Fibroblast of peridontal ligament (primary cell): ENCODE measurements around the gene UBXN6.
A peak's percentile ranks its signal among the peaks of the same experiment; 100 is the strongest.

Experiments
- DNase-seq: peaks from one replicate; pipeline ENCODE4 v3.0.0-alpha.2; 2010; ENCODE audit errors: extremely low read depth

Gene UBXN6

GRCh38 chr19:4442819-4443146 is 14.8 kb downstream of the UBXN6 start:
- DNase-seq = no peak

GRCh38 chr19:4441994-4442818 is 15.4 kb downstream of the UBXN6 start:
- DNase-seq = no peak

GRCh38 chr19:4439243-4439642 is 18.4 kb downstream of the UBXN6 start:
- no peak for DNase-seq

- DNase-seq = no peak
Observed at GRCh38 chr19:4437103-4437502, 20.5 kb downstream of the UBXN6 start.

GRCh38 chr19:4436231-4436630 is 21.4 kb downstream of the UBXN6 start:
- no peak for DNase-seq

GRCh38 chr19:4434391-4434790 is 23.2 kb downstream of the UBXN6 start:
- DNase-seq = no peak

- no peak for DNase-seq
Observed at GRCh38 chr19:4432918-4433506, 24.6 kb downstream of the UBXN6 start.

GRCh38 chr19:4431808-4432674 is 25.6 kb downstream of the UBXN6 start:
- no peak for DNase-seq

- DNase-seq = no peak
Observed at GRCh38 chr19:4431296-4431695, 26.3 kb downstream of the UBXN6 start.

- no peak for DNase-seq
Observed at GRCh38 chr19:4430760-4431159, 26.8 kb downstream of the UBXN6 start.

- no peak for DNase-seq
Observed at GRCh38 chr19:4429771-4430171, 27.8 kb downstream of the UBXN6 start.

GRCh38 chr19:4429256-4429655 is 28.3 kb downstream of the UBXN6 start:
- no peak for DNase-seq

GRCh38 chr19:4428326-4428975 is 29.1 kb downstream of the UBXN6 start:
- no peak for DNase-seq

- peak; percentile 84 for DNase-seq
Observed at GRCh38 chr19:4425537-4425936, 32.1 kb downstream of the UBXN6 start.

GRCh38 chr19:4423416-4424126 is 34.0 kb downstream of the UBXN6 start:
- no peak for DNase-seq

GRCh38 chr19:4416268-4416667 is 41.3 kb downstream of the UBXN6 start:
- no peak for DNase-seq

GRCh38 chr19:4415352-4415751 is 42.2 kb downstream of the UBXN6 start:
- no peak for DNase-seq

GRCh38 chr19:4414800-4415321 is 42.7 kb downstream of the UBXN6 start:
- DNase-seq = peak; percentile 71

GRCh38 chr19:4414144-4414799 is 43.3 kb downstream of the UBXN6 start:
- DNase-seq = peak; percentile 36

GRCh38 chr19:4413588-4413987 is 44.0 kb downstream of the UBXN6 start:
- no peak for DNase-seq
